GM19438 (cell line): ENCODE results near the gene NPIPB8.
"Not testable (repeated sequence)": the region's sequence is repeated elsewhere in the genome, so short reads cannot be mapped to it uniquely, and the experiment has no call there.

Experiments used
- ATAC-seq: cut with Tn5 transposase; IDR thresholded peaks from one replicate; pipeline ENCODE4 v1.9.1; 2021; ENCODE audit warnings: low read depth; ENCODE audit not compliant: unreplicated experiment

NPIPB8 gene

DNA sequence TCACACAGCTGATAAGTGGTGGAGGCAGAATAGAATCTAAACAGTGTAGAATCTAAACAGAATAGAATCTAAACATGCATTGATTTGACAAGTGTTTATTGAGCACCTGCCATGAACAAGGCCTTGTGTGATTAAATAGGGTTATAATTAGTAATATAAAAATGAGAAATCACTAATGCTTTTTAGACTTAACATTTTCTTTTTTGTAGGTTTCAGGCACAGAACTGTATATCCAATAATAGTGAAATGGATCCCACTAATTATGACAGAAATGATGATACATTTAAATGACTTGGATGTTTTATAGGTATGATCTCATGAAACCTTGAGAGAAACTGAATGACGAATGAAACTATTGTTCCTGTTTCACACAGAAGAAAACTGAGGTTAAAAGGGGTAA lies at the start of gene NPIPB8:
TSS of gene NPIPB8 (plus strand) at position 301 of the 400 bp plus-strand sequence. CDS start 296 bp downstream, outside the sequence.
- ATAC-seq = not testable (repeated sequence)

GRCh38 chr16:28589069-28589468 lies 48.8 kb upstream of the NPIPB8 start:
- ATAC-seq = no peak

GRCh38 chr16:28589930-28590329 lies 47.9 kb upstream of the NPIPB8 start:
- no peak for ATAC-seq

- ATAC-seq = no peak
Observed at GRCh38 chr16:28590384-28591340, 47.2 kb upstream of the NPIPB8 start.

DNA sequence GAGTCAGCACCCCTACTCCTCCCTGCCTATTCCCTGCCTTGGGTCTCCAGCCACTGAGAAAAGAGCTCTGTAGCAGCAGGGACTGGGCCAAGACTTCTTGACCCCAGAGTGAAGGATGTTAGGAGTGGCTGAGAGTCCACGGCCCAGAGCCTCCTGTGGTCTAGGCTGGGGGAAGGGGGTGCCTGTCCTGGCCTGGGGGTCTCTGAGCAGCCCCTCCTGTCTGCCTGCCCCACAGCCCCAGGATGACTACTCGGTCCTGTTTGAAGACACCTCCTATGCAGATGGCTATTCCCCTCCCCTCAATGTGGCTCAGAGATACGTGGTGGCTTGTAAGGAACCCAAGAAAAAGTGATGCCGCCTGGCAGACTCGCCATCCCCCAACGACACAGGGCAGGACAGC lies 46.5 kb upstream of the NPIPB8 start:
- ATAC-seq = no peak

DNA sequence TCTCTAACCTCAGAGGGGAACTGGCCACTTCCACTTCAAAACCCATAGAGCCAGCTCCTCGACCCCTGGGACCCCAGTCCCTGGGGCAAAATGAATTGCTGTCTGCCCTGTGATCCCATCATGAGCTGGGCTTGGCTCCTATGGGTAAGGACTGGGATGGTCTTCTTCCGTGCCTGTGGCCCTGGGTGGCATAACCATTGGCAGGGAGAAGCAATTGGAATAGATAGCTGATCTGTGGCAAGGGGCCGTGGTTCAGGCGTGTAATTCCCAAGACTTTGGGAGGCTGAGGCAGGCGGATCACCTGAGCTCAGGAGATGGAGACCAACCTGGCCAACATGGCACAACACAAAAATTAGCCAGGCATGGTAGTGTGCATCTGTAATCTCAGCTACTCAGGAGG lies 45.4 kb upstream of the NPIPB8 start:
- ATAC-seq = no peak

- ATAC-seq = no peak
Observed at GRCh38 chr16:28592979-28593553, 44.8 kb upstream of the NPIPB8 start.

- ATAC-seq = not testable (repeated sequence)
Observed at GRCh38 chr16:28595451-28595850, 42.4 kb upstream of the NPIPB8 start.

GRCh38 chr16:28596115-28596630 lies 41.7 kb upstream of the NPIPB8 start:
- ATAC-seq = no peak

DNA sequence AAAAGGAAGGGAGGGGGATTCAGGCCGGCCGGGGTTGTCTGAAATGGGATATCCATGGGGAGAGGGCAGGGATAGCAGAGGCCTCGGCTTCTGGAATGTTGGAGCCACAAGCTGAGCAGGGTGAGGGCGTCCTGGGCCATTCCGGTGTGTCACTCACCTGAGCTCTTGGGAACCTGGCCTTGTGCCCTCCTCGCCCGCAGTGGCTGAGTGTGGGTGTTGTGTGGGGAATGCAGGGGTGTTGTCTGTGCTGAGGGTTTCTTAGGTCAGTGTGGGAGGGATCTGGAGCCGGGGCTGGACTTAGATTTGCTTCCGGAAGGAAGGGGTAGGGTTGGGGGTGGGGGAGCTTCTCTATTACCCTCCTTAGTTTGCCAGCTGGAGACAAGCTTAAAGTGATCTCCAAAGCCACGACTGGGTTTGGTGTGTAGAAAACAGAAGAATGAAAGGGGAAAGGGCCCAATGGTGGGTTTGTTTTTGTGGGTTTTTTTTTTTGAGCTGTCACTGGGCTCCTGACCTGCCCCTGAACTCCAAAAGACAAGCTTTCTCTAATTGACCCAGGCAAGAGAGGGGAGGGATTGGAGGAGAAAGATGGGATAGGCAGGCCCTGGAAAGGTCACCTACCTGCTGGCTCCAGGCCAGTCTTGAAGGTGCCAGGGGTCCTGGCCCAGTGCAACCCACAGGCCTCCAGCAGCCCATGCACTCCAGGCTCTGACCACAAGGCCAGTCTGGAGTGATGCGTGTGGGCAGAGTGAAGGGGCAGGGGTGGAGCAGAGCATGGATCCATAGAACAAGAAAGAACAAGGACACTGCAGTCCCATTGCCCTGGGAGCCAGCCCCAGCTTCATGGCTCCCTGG lies 40.8 kb upstream of the NPIPB8 start, which contains the start of gene SULT1A2:
TSS of gene SULT1A2 (minus strand) at position 211 of the 852 bp plus-strand sequence. CDS start 1,120 bp downstream, outside the sequence.
- ATAC-seq = no peak

- no peak for ATAC-seq
Observed at GRCh38 chr16:28597692-28598261, 40.1 kb upstream of the NPIPB8 start.

DNA sequence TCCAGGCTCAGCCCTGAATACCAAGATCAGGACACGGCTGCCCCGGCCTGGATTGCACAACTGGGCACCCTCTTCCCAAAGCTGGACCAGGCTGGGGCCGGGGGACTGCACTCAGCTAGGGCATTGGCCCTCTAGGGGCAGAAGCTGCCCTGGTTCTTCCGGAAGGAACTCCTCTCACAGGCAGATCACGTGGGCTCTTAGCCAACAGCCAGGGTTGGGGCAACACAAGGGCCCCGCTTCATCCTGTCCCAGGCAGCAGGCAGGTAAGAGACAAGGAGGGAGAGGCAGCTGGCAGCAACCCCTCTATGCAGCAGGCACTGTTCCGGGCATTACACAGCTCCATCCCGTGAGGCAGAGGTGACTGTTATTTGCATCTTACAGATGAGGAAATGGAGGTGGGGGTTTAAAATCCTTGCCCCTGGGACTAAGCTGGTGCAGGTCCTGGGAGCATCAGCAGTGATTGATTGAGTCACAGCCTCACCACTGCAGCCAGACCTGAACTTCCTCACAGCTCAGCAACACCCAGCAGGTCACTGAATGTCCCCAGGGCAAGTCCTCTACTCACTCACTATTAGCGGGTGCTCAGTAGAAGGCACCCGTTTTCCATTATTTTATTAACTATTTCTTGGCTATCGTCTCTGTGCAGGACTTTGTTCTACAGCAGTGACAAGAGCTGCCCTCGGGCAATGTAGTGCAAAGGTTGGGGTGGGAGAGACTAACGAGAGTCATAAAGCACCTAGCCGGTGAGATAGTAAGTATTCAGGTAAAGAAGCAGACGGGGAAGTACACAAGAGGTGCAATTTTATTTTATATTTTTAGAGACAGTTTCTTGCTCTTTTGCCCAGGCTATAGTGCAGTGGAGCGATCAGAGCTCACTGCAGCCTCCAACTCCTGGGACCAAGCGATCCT lies 38.2 kb upstream of the NPIPB8 start:
- ATAC-seq = not testable (repeated sequence)

GRCh38 chr16:28600965-28601364 lies 36.9 kb upstream of the NPIPB8 start:
- not testable (repeated sequence) for ATAC-seq

GRCh38 chr16:28601589-28601988 lies 36.3 kb upstream of the NPIPB8 start:
- ATAC-seq = not testable (repeated sequence)

DNA sequence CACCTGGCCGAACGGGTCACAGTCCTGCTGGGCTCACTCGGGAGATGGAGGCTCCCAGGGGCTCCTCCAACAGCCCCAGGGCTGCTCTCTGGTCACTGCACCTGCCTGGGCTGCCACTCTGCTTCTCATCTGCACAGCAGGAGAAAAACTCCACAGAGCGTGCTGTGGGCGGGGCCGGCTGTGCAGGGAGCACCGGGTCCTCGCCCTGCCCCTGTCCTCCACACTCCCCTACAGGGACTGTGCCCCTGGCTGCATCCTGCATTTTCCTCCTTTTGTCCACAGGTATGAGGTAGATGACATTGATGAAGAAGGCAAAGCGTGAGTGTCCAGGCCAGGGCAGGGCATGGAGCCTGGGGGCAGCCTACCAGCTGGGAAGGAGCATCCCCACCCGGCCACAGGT lies 35.8 kb upstream of the NPIPB8 start:
- not testable (repeated sequence) for ATAC-seq

GRCh38 chr16:28602529-28602928 lies 35.3 kb upstream of the NPIPB8 start:
- no peak for ATAC-seq

GRCh38 chr16:28603381-28604185 lies 34.3 kb upstream of the NPIPB8 start:
- ATAC-seq = no peak

DNA sequence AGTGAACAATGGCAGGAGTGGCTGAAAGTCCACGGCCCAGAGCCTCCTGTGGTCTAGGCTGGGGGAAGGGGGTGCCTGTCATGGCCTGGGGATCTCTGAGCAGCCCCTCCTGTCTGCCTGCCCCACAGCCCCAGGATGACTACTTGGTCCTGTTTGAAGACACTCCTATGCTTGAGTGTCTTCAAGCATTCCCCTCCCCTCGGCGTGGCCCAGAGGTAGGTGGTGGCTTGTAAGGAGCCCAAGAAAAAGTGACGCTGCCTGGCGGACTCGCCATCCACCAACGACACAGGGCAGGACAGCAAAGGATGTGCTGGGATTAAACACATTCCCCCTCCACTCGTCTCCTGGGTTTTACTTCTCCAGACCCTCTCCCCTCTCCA lies 33.7 kb upstream of the NPIPB8 start:
- ATAC-seq = no peak
